Choroid plexus epithelial cell (primary cell): ENCODE measurements around the gene BRMS1.

ENCODE experiments used
- DNase-seq: peaks from one replicate; pipeline ENCODE4 v3.0.0-alpha.2; 2010; ENCODE audit warnings: low read depth
- H3K4me3 ChIP-seq: 2 replicates; pipeline ENCODE4 v1.5.1; 2011; ENCODE audit warnings: low read depth, mild to moderate bottlenecking, control low read depth, low read length, moderate library complexity
- TF ChIP-seq, protein P1 (sequence below): conservative IDR thresholded peaks from 2 replicates; pipeline ENCODE4 v1.5.1; 2011; ENCODE audit warnings: low read depth, mild to moderate bottlenecking, control low read depth, inconsistent platforms, low read length, moderate library complexity

The BRMS1 gene

GRCh38 chr11:66373265-66373664, 28.4 kb upstream of the BRMS1 start:
- TF ChIP-seq, protein P1, sequence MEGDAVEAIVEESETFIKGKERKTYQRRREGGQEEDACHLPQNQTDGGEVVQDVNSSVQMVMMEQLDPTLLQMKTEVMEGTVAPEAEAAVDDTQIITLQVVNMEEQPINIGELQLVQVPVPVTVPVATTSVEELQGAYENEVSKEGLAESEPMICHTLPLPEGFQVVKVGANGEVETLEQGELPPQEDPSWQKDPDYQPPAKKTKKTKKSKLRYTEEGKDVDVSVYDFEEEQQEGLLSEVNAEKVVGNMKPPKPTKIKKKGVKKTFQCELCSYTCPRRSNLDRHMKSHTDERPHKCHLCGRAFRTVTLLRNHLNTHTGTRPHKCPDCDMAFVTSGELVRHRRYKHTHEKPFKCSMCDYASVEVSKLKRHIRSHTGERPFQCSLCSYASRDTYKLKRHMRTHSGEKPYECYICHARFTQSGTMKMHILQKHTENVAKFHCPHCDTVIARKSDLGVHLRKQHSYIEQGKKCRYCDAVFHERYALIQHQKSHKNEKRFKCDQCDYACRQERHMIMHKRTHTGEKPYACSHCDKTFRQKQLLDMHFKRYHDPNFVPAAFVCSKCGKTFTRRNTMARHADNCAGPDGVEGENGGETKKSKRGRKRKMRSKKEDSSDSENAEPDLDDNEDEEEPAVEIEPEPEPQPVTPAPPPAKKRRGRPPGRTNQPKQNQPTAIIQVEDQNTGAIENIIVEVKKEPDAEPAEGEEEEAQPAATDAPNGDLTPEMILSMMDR, result no peak
- no peak for DNase-seq
- H3K4me3 ChIP-seq, result no peak overlapping the region

DNA sequence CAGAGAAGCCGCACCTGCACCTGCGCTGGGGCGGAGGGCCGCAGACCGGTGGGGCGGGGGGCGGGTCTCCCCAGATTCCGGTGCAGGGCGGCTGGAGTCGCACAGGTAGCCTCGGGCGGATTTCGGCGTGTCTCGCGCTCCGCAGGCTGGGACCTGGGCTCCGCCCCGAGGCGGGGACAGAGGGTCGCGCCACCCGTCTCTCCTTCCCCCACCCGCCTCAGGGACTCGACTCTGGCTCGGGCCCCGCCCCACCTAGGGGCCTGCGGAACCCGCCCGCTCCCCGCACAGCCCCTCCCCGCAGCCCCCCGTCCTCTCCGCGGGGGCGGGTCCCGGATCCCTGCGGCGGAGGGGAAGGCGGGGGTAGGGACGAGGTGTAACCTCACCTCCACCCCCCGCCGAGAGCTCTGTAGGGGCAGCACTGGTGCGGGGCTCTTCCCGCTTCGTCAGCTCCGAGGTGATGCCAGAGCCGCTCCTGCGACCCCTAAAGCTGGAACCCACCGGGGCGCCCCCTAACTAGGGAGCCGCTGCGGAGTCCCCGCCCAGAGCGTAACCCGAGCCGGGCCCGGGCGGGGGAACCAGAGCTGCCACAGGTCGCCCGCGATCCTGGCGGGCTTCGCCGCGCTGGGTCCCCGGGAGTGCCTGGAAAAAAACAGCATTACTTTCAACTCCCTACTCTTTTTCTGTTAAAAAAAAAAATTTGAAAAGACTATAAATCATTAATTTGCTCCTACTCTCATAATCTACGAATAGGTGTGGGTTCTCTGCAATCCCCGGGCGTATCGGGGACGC, 26.9 kb upstream of the BRMS1 start, which contains the start of gene SLC29A2:
SLC29A2 (minus strand) TSS at position 134 of the 789 bp plus-strand sequence. CDS start 169 bp downstream, outside the sequence.
- TF ChIP-seq, protein P1, result no peak
- H3K4me3 ChIP-seq, result peak within 1 kb of the TSS; percentile 74

DNA sequence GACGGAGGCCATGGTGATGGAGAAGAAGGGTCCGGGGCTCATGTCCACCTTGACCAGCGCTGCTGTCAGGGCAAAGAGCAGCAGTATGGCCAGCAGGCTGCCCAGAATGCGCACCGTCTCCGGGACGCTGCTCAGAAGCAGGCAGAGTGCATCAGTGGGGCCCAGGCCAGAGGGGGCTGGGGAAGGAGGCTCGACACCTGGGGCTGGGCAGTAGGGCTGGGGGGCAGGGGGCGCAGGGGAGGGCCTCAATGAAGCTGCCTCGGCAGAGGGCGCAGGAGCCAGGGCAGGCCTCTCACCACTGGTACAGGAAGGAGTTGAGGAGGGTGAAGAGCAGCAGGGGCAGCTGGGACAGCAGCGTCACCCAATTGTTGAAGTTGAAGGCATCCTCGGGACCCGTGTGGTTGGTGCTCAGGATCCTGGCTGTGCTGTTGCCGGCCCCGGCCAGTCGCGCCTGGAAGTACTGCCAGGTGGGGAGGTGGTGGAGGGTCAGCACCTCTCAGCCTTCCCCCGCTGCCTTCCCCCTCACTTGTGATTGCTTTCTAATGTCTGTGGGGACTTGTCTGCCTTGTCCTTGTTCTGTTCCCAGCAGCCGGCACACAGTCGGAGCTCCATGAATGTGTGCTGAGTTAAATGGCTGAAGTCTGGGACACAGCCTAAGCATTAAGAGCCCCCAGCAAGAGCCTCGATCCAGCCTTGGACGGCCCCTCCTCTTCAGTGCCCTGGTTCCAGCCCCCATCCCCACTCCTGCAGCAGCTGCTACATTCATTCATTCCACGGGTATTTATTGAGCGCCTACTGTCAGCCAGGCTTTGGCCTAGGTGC, 24.4 kb upstream of the BRMS1 start:
- TF ChIP-seq, protein P1, result no peak
- no peak overlapping the region for H3K4me3 ChIP-seq
- DNase-seq, result no peak

More for the DNA sequence above, 26.9 kb upstream of the BRMS1 start, which contains the start of gene SLC29A2:
- DNase-seq, result no peak

GRCh38 chr11:66368484-66368883, 23.6 kb upstream of the BRMS1 start:
- TF ChIP-seq, protein P1, result no peak
- H3K4me3 ChIP-seq, result no peak overlapping the region
- no peak for DNase-seq

- no peak for DNase-seq
- TF ChIP-seq, protein P1, result no peak
- no peak overlapping the region for H3K4me3 ChIP-seq
Measured at GRCh38 chr11:66367561-66368312, 22.8 kb upstream of the BRMS1 start.

DNA sequence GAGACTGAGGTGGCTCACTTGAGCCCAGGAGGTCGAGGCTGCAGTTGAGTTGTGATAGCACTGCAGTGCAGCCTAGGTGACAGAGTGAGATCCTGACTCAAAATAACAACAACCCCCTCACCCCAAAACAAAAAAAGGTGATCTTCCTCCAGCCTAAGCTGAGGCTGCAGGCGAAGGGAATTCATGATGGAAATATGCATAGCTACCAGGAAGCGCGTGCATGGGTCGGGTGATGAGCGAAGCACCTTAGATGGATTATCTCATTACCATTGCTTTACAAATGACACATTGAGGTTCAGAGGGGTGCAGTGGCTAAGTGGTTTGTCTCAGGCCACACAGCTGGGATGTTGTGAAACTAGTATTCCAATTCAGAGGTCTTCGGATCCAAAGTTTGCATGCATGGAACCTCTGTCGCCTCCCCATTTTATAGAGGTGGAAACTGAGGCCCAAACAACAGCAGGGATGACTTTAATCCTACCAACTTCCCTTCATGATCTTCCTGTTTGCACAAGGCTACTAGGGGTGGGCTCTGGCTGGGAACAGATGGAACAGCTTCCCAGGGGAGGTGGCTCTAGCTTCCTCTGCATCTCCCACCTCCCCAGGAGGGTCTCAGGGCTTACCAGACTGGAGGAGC, 22.1 kb upstream of the BRMS1 start:
- H3K4me3 ChIP-seq, result no peak overlapping the region
- TF ChIP-seq, protein P1, result no peak
- DNase-seq, result no peak
